ENCODE data around the gene SSRP1. TPM values are rescaled to one million over a fixed set of nuclear protein-coding genes. Genes with fewer than 3 reads are reported as not detected.

SSRP1 gene
- total and polyA plus RNA-seq, 2 of the 13 experiments (the other 11 are each of a cell fraction or from before 2014, with no cell fraction given): 93.6 to 129 TPM

- no peak for TF ChIP-seq THRA (CRISPR knock-in tag; IDR thresholded peaks at IDR 0.05; ENCODE audit: borderline replicate concordance)
- no peak for TF ChIP-seq ZNF280D (CRISPR knock-in tag; IDR thresholded peaks at IDR 0.05)
- TF ChIP-seq ZNF10 (CRISPR knock-in tag; IDR thresholded peaks at IDR 0.05; ENCODE audit: borderline replicate concordance, low read depth): no peak
- no peak for TF ChIP-seq MBNL3 (CRISPR knock-in tag; conservative IDR thresholded peaks at IDR 0.05)
- TF ChIP-seq ATF2 (CRISPR knock-in tag; IDR thresholded peaks at IDR 0.05): no peak; the same call in 1 of the 2 replicates
- no peak for TF ChIP-seq IRF9 (CRISPR knock-in tag; IDR thresholded peaks at IDR 0.05; ENCODE audit: borderline replicate concordance)
- TF ChIP-seq CHD4 (IDR thresholded peaks at IDR 0.05; ENCODE audit: borderline replicate concordance, low read length): 0 out of 2 replicates have a peak, but pooled peaks have one; percentile 33
- TF ChIP-seq ZNF546 (CRISPR knock-in tag; conservative IDR thresholded peaks at IDR 0.05): no peak
- TF ChIP-seq ZNF792 (CRISPR knock-in tag; IDR thresholded peaks at IDR 0.05): no peak
- peak in 1 of 2 experiments; percentile 39; a peak in 3 of 4 replicates for TF ChIP-seq POLR2A (IDR thresholded peaks at IDR 0.05; ENCODE audit: insufficient read depth in 1 of 2, low read depth in 2 of 2, low read length in 2 of 2)
- no peak for TF ChIP-seq ZNF160 (CRISPR knock-in tag; IDR thresholded peaks at IDR 0.05)
- 0 out of 2 replicates have a peak, but pooled peaks have one; percentile 13 for TF ChIP-seq MTERF4 (CRISPR knock-in tag; IDR thresholded peaks at IDR 0.05)
- TF ChIP-seq PHB2 (IDR thresholded peaks at IDR 0.05; ENCODE audit: partially characterized antibody): no peak
- TF ChIP-seq U2AF1 (optimal IDR thresholded peaks at IDR 0.05; ENCODE audit: low read depth, low read length): peak; percentile 30
- TF ChIP-seq SIN3A (IDR thresholded peaks at IDR 0.05; ENCODE audit: borderline replicate concordance, low read depth, low read length): no peak
- TF ChIP-seq ZSCAN20 (CRISPR knock-in tag; IDR thresholded peaks at IDR 0.05; ENCODE audit: borderline replicate concordance): no peak
- TF ChIP-seq ZSCAN29 (CRISPR knock-in tag; conservative IDR thresholded peaks at IDR 0.05): no peak
- no peak for TF ChIP-seq DRAP1 (CRISPR knock-in tag; IDR thresholded peaks at IDR 0.05)
- TF ChIP-seq ZZZ3 (CRISPR knock-in tag; IDR thresholded peaks at IDR 0.05; ENCODE audit: borderline replicate concordance): no peak
- no peak for TF ChIP-seq SP140L (CRISPR knock-in tag; IDR thresholded peaks at IDR 0.05; ENCODE audit: borderline replicate concordance)
Measured at GRCh38 chr11:57311109-57311936, 24.4 kb downstream of the SSRP1 start (continued).

All from HepG2 (cell line).